Activated T-cell treated with anti-CD3 and anti-CD28 coated beads for 24 hours (primary cell): ENCODE data around the gene GNA12.
"Not testable (repeated sequence)": the region's sequence is repeated elsewhere in the genome, so short reads cannot be mapped to it uniquely, and the experiment has no call there.

Experiments used
- DNase-seq: peaks from one replicate; pipeline ENCODE4 v3.0.0-alpha.2; 2020; ENCODE audit warnings: low read depth

GNA12 gene

DNA sequence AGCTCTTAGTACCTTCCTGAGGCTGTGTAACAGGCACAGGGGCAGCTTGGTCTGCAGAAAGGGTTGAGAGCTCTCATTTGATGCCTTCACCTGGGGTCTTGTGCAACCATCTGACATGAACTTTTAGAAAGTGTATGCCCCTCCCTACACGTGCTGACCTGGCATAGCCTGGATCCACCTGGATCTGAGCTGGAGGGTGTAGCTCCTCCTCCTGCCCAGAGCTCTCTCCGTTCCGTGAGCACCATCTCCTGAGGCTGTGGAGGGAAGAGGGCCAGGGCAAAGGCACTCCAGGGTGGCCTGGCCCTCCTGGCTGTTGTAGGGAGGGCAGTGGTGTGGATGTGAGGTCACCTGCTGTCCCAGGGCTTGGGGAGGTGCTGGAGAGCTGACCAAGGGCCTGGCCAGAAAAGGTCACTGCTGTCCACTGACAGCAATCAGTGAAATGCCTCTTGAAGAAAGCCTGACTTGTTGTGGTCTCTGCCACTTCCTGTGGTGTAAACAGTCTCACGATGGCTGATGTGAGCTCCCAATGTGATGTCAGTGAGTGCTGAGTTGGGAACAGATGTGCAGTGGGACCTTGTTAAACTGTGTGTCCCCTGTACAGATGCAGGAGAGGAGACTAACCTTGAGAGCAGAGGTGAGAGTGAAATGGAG is 133.1 kb downstream of the GNA12 start:
- no peak for DNase-seq

DNA sequence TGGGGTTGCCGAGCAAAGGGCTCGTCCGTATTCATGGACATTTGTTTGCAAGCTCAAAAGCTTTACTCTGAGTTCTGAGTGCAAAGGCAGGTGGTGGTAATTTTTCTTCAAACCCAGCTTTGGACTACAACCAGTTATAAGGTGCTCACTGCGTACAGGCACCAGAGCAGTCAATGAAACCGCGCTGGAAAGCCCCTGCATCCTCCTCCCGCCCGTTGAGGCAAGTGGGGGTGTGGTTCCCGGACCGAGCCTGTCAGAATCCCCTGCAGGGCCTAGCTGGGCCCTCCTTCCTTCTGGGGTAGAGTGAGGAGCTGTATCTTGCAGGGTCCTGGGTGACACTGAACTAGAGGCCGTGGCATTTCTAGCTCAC is 133.8 kb downstream of the GNA12 start:
- DNase-seq: peak; percentile 40

DNA sequence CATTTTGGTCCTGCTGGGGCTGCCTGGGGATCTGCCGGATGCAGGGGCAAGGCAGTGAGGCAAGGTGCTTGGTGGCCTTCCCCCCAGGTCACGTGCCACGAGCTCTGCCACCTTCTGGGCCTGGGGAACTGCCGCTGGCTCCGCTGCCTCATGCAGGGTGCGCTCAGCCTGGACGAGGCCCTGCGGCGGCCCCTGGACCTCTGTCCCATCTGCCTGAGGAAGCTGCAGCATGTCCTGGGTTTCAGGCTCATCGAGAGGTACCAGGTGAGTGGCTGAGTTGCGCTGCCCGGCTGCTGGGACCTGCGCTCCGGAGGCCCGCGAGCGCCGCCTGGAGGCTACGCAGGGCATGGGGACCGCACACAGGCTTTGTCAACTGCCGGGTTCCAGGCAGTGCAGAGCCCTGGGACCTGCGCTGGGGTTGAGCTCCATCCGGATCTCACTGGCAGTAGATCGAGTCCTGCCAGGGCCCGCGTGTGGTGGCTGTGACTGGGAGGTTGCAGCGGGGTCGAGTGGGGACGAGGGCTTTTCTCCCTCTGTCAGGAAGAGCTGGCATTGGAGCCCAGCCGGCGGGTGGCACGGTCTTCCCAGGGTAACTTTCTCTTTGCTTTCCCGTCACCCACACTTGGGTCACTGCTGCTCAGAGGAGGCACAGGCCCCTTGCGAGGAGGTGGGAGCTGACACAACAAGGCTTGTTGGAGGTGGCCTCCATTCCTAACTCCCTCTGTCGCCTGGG is 134.4 kb downstream of the GNA12 start:
- DNase-seq: peak; percentile 67

DNA sequence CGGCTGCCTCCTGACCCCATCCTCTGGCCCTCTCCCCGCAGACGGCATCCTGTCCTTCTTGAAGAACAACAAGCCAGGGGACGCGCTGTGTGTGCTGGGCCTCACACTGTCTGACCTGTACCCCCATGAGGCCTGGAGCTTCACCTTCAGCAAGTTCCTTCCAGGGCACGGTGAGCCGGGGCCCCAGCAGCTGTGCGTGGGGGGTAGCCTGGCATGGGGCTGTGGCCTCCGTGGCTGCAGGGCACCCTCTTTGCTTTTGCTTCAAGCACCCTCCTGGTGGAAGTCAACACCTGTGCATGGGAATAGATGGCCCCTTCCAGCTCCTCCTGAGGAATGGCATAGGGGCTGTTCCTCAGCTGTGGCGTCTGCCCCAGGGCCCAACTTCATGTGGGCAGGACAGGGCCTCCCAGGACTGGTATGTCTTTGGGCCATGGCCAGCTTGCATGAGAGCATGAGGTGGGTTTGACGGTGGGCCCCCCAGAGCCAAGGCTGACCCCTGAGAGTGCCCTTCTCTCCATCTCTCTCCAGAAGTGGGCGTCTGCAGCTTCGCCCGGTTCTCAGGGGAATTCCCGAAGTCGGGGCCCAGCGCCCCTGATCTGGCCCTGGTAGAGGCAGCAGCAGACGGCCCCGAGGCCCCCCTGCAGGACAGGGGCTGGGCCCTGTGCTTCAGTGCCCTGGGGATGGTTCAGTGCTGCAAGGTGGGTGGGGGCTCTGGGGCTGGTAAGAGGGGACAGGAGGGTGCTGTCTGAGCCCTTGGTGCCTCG is 135.4 kb downstream of the GNA12 start:
- no peak for DNase-seq

DNA sequence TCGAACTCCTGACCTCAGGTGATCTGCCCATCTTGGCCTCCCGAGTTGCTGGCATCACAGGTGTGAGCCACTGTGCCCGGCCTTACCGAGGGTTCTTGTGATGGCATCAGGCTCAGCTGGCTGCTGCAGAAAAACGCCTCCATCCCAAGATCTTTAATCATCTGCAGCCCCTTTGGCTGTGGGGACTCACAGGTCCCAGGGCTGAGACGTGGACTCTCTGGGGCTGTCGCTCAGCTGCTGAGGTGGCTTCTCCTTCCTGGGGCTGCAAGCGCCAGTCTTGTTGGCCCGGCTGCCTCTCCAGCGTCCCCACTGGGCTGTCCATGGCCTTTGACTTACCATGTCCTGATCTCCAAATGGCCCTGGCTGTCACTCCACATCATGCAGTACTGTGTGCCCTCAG is 136.1 kb downstream of the GNA12 start:
- no peak for DNase-seq

DNA sequence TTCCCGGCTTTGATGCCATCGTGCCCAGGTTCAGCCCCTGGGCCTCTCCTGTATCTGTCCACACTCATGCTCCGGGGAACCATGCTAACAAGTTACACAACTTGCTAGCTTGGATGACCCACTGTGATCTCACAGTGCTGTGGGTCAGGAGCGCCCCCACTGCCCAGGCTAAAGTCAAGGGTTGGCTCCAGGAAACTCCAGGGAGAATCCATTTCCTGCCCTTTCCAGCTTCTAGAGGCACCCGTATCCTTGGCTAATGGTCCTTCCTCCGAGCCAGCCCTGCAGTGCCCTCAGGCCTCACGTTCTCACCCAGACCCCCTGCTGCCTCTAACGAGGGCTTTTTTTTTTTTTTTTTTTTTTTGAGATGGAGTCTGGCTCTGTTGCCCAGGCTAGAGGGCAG is 136.6 kb downstream of the GNA12 start:
- DNase-seq: no peak

DNA sequence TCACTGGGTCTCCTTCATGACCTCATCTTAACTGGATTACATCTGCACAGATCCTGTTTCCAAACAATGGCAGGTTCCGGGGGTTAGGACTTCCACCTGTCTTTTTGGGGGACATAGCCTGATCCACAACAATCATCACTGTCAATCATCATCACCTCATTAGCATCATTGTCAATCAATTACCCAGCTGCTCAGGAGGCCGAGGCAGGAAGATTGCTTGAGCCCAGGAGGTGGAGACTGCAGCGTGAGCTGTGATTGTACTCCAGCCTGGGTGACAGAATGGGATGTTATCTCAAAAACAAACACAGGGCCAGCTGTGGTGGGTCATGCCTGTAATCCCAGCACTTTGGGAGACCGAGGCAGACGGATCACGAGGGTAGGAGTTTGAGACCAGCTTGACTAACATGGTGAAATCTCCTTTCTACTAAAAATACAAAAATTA is 137.4 kb downstream of the GNA12 start:
- no peak for DNase-seq

DNA sequence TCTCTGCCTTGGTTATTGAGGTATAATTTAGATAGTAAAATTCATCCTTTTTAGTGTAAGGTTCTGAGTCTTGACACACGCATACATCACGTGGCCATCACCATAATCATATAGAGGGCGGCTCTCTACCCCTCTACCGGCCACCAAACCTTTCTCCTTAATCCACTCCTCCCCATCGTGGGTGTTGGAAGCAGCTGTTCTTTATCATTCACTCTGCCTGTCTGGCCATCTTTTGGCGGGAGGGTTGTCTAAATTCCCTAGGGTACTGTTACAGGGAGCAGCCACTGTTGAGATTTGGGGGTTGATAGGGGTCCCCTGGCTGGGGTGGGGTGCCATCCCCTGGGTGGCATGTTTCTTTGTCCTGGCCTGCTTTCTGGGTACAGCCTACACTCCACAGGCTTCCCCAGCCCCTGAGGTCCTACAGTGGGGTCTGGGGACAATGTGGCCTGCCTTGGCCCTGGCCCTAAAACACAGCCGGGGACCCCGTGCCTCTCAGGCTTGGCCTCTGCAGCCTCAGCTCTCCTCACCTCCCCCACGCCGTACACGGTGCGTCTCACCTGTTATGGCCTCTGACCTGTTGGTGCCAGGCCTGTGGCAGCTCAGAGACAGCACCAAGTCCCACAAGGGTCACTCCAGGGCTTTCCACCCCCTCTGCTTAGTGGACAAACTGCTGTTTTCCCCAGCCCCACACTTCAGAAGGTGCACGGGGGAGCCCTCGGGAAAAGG is 138.6 kb downstream of the GNA12 start:
- no peak for DNase-seq

DNA sequence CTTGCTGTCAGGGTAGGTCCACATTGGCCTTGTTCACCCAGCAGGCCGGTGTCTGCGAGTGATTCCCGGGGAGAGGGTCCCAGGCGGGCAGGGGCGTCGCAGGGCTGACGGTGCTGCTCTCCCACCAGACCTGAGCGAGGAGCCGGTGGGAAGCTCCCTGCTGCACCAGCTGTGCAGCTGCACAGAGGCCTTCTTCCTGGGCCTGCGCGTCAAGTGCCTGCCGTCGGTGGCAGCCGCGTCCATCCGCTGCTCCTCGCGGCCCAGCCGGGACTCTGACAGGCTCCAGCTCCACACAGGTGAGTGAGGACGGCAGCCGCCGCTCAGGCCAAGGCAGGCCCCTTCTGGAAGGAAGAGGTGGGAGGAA is 141.5 kb downstream of the GNA12 start:
- DNase-seq: no peak

DNA sequence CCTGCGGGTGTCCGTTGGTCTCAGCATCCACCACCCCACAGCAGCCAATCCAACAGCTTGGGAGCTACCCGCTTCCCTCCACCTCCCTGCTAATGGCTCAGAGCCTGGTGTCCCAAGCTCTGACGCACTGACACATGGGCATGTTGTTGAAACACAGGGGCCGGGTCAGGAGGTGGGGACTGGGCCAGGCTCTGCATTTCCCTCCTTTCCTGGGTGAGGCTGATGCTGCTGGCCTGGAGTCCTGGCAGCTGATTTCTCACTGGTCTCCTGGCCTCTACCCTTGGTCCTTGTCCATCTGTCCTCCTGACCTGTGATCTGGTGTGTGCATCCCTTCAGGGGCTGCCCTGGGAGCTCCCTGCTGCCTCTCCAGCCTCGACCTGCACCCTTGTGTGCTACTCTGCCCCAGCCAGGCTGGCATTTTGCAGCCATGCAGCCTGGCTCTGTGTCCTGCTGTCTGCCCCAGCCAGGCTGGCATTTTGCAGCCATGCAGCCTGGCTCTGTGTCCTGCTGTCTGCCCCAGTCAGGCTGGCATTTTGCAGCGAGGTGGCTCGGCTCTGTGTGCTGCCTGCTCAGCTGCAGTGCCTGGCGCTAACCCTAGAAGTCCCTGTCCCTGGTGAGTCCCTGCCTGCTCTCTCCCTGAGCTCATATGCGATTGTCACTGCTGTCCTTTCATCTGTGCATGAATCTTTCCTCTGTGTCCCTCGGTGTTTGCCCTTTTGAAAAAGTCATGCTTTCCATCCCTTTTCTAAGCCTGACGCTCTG is 142.1 kb downstream of the GNA12 start:
- no peak for DNase-seq

DNA sequence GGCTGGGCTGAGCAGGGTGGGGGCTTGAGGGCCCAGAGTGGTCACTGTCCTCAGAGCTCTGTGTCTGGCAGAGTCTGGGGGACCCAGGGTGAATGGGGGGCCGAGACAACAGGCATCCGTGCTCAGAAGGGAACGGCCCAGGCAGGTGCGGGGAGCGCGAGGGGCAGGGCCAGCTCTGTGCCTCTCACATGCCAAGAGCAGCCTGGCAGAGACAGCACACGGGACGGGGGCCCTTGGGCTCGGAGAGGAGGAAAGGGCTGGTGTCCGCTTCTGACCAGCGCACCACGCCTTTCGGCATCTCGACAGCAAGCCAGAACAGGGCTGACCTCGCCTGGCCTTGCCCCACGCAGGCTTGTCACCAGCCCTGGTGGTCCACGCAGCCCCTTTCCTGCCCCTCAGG is 142.7 kb downstream of the GNA12 start:
- DNase-seq: no peak

DNA sequence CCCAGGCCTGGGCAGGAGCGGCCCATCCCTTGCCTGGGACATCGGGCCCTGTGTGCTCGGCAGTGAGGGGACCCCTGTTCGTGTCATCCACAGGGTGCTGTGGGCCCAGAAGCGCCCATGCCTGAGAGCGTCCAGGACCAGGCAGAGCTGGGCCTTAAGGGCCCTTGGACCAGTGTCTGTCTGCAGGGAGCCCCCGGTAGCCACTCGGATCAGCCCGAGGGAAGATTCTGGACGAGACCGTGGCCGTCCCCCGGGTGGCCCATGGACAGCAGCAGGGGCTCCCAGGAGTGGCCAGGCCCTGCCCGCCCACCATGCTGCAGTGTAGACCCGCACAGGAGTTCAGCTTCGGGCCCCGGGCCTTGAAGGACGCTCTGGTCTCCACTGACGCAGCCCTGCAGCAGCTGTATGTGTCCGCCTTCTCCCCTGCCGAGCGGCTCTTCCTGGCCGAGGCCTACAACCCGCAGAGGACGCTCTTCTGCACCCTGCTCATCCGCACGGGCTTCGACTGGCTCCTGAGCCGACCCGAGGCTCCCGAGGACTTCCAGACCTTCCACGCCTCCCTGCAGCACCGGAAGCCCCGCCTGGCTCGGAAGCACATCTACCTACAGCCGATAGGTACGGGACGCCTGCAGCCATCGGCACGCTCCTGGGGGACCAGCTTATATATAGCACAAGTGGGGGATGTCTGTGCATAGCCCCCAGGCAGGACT is 143.8 kb downstream of the GNA12 start:
- DNase-seq: no peak

DNA sequence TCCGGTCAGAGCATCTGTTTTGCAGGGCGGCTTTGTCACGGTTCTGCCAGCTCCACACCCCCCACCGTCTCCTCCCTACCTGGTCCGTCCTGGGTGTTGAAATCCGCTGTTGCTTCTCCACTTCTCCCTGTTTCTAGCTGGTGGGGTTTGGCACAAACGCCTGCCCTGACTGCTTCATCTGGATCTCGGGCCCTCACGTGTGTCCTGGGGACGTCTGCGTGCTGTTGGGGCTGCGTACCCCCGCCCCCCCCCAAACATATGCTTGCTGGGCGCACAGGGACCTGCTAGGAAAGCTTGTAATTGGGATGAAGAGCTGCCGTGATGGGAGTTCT is 144.9 kb downstream of the GNA12 start:
- no peak for DNase-seq

DNA sequence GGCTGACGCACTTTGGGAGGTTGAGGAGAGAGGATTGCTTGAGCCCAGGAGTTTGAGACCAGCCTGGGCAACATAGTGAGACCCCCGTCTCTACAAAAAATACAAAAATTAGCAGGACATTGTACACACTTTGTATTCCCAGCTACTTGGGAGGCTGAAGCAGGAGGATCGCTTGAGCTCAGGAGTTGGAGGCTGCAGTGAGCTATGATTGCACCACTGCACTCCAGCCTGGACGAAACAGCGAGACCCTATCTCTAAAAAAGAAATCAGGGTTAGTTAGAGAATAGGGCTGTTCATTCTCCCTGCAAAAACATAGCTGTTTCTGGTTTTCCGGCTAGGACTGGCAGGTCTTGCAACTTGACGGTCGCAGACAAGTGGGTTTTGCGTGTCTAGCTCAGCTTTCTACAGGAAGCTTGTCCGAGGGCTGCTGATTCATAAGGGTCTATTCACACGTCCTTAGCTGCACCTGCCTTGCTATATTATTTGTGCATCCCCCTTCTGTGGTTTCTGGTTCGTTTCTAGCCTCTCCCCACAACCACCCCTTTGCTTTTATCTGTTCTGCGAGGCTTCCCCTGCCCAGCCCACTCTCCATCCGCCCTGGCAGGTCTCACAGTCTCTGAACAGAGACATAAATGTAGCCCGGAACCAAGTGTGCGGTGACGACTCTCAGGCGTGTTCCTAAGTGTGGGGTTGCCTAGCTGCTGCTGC is 145.4 kb downstream of the GNA12 start:
- peak; percentile 57 for DNase-seq

DNA sequence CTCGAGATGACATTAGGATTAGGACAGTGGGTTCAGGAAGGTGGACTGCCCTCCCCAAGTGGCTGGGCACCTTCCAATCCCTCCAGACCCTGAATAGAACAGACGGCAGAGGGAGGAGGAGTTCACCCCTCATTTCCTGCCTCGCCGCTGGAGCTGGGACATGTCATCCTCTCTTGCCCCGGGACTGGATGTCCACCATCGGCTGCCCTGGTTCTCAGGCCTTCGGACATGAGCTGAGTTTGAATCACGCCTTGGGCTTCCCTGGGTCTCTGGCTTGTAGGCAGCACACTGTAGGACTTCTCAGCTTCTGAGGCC is 150.0 kb downstream of the GNA12 start:
- DNase-seq: not testable (repeated sequence)

DNA sequence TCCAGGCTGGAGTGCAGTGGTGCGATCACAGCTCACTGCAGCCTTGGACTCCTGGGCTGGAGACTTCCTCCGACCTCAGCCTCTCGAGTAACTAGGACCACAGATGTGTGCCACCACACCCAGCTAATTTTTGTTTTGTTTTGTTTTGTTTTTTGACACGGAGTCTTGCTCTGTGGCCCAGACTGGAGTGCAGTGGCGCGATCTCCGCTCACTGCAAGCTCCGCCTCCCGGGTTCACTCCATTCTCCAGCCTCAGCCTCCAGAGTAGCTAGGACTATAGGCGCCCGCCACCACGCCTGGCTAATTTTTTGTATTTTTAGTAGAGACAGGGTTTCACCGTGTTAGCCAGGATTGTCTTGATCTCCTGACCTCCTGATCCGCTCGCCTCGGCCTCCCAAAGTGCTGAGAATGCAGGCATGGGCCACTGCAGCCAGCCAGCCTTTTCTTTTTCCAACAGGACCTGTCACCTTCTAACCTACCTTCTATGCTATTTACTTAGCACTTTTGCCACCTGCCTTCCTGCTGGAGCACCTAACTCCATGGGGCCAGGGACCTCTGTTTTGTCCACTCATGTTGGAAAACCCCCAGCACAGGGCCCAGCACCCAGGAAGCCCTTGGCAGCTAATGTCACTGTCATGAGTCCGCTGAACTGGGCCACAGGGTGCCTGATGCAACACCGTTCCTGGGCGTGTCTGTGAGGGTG is 150.5 kb downstream of the GNA12 start:
- DNase-seq: not testable (repeated sequence)

DNA sequence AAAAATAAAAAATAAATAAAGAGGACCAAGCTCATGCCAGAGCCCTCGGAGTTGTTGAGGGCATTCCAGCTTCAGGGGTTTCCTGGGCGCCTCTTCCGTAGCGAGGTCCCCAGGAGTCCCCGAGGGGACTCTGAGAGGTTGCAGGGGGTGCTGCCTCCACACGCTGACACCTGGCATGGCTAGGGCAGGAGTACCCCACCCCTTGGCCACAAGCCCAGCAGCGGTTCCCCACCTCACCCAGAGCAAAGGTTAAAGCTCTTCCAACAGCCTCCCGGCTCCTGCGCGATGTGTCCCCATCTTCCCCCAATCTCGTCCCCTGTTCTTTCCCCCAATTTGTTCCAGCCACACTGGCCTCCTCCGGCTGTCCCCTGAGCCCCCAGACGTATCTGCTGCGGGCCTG is 151.6 kb downstream of the GNA12 start:
- DNase-seq: no peak

DNA sequence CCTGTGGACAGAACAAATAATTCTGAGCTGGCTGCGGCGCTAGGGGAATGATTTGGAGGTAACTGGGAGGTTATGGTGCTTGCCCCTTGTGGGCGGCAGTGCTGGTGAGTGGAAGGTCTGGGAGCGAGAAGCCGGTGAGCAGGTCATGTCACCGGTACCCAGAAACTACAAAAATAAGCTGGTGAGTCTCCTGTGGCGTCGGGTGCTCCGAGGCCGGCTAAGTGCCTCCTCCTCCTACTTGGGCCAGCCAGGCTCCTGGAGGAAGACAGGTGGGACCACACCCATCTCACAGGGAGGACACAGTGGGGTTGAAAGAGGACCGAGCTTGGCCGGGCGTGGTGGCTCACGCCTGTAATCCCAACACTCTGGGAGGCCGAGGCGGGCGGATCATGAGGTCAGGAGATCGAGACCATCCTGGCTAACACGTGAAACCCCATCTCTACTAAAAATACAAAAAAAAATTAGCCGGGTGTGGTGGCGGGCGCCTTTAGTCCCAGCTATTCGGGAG is 152.1 kb downstream of the GNA12 start:
- DNase-seq: not testable (repeated sequence)

DNA sequence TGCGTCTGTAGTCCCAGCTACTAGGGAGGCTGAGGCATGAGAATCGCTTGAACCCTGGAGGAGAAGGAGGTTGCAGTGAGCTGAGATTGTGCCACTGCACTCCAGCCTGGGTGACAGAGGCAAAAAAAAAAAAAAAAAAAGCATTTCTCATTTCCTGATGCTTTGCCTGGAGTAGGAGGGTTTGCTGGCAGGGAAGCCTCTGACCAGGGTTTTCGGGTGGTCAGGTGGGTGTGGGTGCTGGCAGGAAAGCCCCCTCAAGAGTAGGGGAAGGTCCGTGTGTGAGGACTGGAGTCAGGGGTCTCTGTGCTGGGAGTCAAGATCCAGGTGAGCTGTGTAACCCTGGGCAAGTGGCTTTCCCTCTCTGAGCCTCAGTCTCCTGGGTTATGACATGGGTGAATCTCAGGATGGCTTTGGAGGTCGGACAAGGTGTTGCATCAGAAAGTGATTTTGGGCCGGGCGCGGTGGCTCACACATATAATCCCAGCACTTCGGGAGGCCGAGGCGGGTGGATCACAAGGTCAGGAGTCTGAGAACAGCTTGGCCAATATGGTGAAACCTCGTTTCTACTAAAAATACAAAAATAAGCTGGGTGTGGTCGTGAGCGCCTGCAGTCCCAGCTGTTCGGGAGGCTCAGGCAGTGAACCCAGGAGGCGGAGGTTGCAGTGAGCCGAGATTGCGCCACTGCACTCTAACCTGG is 152.9 kb downstream of the GNA12 start:
- DNase-seq: no peak
